ENCODE data around the gene SMS. TPM values are rescaled to one million over a fixed set of nuclear protein-coding genes. Genes with fewer than 3 reads are reported as not detected.

The SMS gene
- total RNA-seq, 4 donors from 2014 or later: 44.6 to 74.3 (median 49.1) TPM

- TF ChIP-seq CTCF (IDR thresholded peaks at IDR 0.05; ENCODE audit: low read depth): no peak
Observed at GRCh38 chrX:21952624-21953023, 12.1 kb downstream of the SMS start.

DNA sequence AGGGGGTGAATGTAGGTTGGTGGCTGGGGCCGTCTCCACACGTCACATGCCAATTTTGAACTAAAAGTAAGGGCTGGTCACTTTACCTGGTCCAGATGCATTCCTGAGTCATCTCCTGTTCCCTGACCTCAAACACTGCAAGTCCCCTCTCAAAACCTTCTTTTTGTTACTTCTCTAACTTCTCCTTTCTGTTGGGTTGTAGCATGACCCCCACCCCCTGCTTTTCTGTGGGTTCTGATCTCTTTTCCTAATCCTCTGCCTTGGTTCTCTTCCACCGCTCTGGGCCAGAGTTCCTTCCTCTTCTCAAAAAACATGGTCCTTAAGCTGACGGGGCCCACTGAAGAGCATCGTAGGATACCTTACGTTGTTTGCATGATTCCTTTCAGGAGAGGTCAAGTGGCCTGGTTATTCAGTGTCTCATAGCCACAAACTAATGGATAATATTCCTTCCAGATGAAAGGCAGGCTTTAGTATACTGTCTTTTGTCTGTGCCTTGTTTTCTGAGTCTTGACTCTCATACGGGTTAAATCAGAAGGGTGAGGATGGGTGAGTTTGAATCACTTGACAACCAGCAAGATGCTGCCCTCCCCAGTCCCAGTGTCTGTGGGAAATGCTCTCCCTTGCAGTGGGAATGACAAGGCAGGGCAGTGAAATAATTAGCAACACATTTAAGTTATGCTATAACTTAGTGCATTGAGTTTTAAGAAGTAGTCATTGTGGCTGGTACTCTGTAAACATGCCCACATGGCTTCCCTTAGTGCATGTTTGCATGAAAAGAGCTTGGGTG is 15.1 kb downstream of the SMS start:
- TF ChIP-seq CTCF (IDR thresholded peaks at IDR 0.05; ENCODE audit: low read depth): no peak

GRCh38 chrX:21956783-21957182 is 16.3 kb downstream of the SMS start:
- no peak for TF ChIP-seq CTCF (IDR thresholded peaks at IDR 0.05; ENCODE audit: low read depth)

- TF ChIP-seq CTCF (IDR thresholded peaks at IDR 0.05; ENCODE audit: low read depth): no peak
Observed at GRCh38 chrX:21958187-21958586, 17.7 kb downstream of the SMS start.

- no peak for TF ChIP-seq CTCF (IDR thresholded peaks at IDR 0.05; ENCODE audit: low read depth)
Observed at GRCh38 chrX:21958916-21959315, 18.4 kb downstream of the SMS start.

GRCh38 chrX:21959362-21960051 is 19.0 kb downstream of the SMS start:
- TF ChIP-seq CTCF (IDR thresholded peaks at IDR 0.05; ENCODE audit: low read depth): no peak
